HepG2 (cell line): Measurements from ENCODE around the gene SULT2B1. TPM values are rescaled to one million over a fixed set of nuclear protein-coding genes. Genes with fewer than 3 reads are reported as not detected.

ENCODE experiments used
- AGO1 ChIP-seq: fragments of 200-400 bp; formaldehyde crosslinking; IDR thresholded peaks from 2 replicates; pipeline ENCODE4 v1.6.1; 2017; ENCODE audit warnings: mild to moderate bottlenecking, low read depth, low read length, moderate library complexity; ENCODE audit not compliant: poor library complexity, severe bottlenecking
- CHCHD3 ChIP-seq: sonication (generic); formaldehyde crosslinking; IDR thresholded peaks from 2 replicates; pipeline ENCODE4 v1.8.0; 2022; ENCODE audit warnings: mild to moderate bottlenecking, missing genetic modification reagents, moderate library complexity
- DNMT3B ChIP-seq: conservative IDR thresholded peaks from 2 replicates; pipeline ENCODE4 v1.6.1; 2016; ENCODE audit warnings: missing biosample characterization, control low read depth
- DR1 ChIP-seq: sonication (generic); formaldehyde crosslinking; IDR thresholded peaks from 2 replicates; pipeline ENCODE4 v1.8.0; 2021; ENCODE audit warnings: mild to moderate bottlenecking, missing genetic modification reagents, inconsistent platforms
- GATAD1 ChIP-seq: IDR thresholded peaks from 2 replicates; pipeline ENCODE4 v1.6.1; 2016; ENCODE audit warnings: missing genetic modification reagents, missing compliant biosample characterization
- GATAD2A ChIP-seq: IDR thresholded peaks from 2 replicates; pipeline ENCODE4 v1.6.1; 2016
- MBD4 ChIP-seq: IDR thresholded peaks from 2 replicates; pipeline ENCODE4 v1.6.1; 2012; ENCODE audit warnings: low read length, inconsistent platforms, borderline replicate concordance
- MTA1 ChIP-seq: sonication (generic); formaldehyde crosslinking; IDR thresholded peaks from 2 replicates; pipeline ENCODE4 v1.4.0; 2020; ENCODE audit warnings: missing genetic modification reagents, mild to moderate bottlenecking, borderline replicate concordance
- RFX5 ChIP-seq: IDR thresholded peaks from 2 replicates; pipeline ENCODE4 v1.6.1; 2011; ENCODE audit warnings: low read depth, low read length, improper control_type of control experiment
- TFE3 ChIP-seq: IDR thresholded peaks from 2 replicates; pipeline ENCODE4 v1.6.1; 2016
- ZNF441 ChIP-seq: sonication (generic); formaldehyde crosslinking; IDR thresholded peaks from 2 replicates; pipeline ENCODE4 v1.7.0; 2021; ENCODE audit warnings: missing genetic modification reagents, borderline replicate concordance
- ZNF460 ChIP-seq: sonication (generic); formaldehyde crosslinking; IDR thresholded peaks from 2 replicates; pipeline ENCODE4 v1.5.1; 2020; ENCODE audit warnings: missing genetic modification reagents, mild to moderate bottlenecking, borderline replicate concordance
- ZNF496 ChIP-seq: sonication (generic); formaldehyde crosslinking; IDR thresholded peaks from 2 replicates; pipeline ENCODE4 v1.8.1; 2023; ENCODE audit warnings: mild to moderate bottlenecking, moderate library complexity, missing genetic modification reagents; ENCODE audit not compliant: insufficient replicate concordance
- ZNF570 ChIP-seq: sonication (generic); formaldehyde crosslinking; IDR thresholded peaks from 2 replicates; pipeline ENCODE4 v1.4.0; 2020; ENCODE audit warnings: mild to moderate bottlenecking, missing genetic modification reagents, borderline replicate concordance
- polyA plus RNA-seq, 8 experiments: library from polyadenylated mRNA; depleted of rRNA in 3 of 8; stranded (reverse) in 7 of 8; unstranded in 1 of 8; fragments of >200 nt; fragmentation: Illumina TruSeq in 4 of 8; extraction: Trizol in 4 of 8; gene quantifications; 2 replicates each; pipeline versions ENCODE4 v1.2.1 to v1.2.3, GENCODE V29; 2011 to 2016; ENCODE audit warnings: low read depth in 4 of 8, missing spikeins in 1 of 8, mixed read lengths in 1 of 8; ENCODE audit not compliant: insufficient read depth in 1 of 8
- total RNA-seq, 5 experiments: library from RNA; depleted of rRNA; stranded (reverse); fragments of >200 nt; fragmentation: Illumina TruSeq; extraction: Trizol; gene quantifications; 2 replicates each; pipeline ENCODE4 v1.2.3, GENCODE V29; 2016; ENCODE audit warnings: low read depth in 1 of 5
- TF ChIP-seq, protein P1 (sequence below): sonication (generic); formaldehyde crosslinking; IDR thresholded peaks from 2 replicates; pipeline ENCODE4 v1.9.0; 2021; ENCODE audit warnings: mild to moderate bottlenecking, missing genetic modification reagents
- TF ChIP-seq, protein P2 (sequence below): sonication (generic); formaldehyde crosslinking; IDR thresholded peaks from 2 replicates; pipeline ENCODE4 v1.4.0; 2020; ENCODE audit warnings: missing genetic modification reagents, borderline replicate concordance
- TF ChIP-seq, protein P3 (sequence below): sonication (generic); formaldehyde crosslinking; IDR thresholded peaks from 2 replicates; pipeline ENCODE4 v1.5.0; 2020; ENCODE audit warnings: missing genetic modification reagents

The SULT2B1 gene
- total and polyA plus RNA-seq, 2 of the 13 experiments (the other 11 are each of a cell fraction or from before 2014, with no cell fraction given): 0.13 TPM; not detected in 1

- TF ChIP-seq MTA1 (CRISPR knock-in tag) (peak; percentile 82), CHCHD3 (CRISPR knock-in tag) (no peak), DNMT3B (CRISPR knock-in tag) (no peak), MBD4 (no peak), ZNF496 (CRISPR knock-in tag) (no peak), ZNF570 (CRISPR knock-in tag) (no peak), ZNF460 (no peak), RFX5 (no peak; the same call in 1 of the 2 replicates), GATAD2A (peak; percentile 51), DR1 (no peak), ZNF441 (CRISPR knock-in tag) (no peak; the same call in 1 of the 2 replicates), AGO1 (no peak), GATAD1 (CRISPR knock-in tag) (peak; percentile 60; the same call in 1 of the 2 replicates), TFE3 (CRISPR knock-in tag) (peak; percentile 90)
- TF ChIP-seq, protein P1, sequence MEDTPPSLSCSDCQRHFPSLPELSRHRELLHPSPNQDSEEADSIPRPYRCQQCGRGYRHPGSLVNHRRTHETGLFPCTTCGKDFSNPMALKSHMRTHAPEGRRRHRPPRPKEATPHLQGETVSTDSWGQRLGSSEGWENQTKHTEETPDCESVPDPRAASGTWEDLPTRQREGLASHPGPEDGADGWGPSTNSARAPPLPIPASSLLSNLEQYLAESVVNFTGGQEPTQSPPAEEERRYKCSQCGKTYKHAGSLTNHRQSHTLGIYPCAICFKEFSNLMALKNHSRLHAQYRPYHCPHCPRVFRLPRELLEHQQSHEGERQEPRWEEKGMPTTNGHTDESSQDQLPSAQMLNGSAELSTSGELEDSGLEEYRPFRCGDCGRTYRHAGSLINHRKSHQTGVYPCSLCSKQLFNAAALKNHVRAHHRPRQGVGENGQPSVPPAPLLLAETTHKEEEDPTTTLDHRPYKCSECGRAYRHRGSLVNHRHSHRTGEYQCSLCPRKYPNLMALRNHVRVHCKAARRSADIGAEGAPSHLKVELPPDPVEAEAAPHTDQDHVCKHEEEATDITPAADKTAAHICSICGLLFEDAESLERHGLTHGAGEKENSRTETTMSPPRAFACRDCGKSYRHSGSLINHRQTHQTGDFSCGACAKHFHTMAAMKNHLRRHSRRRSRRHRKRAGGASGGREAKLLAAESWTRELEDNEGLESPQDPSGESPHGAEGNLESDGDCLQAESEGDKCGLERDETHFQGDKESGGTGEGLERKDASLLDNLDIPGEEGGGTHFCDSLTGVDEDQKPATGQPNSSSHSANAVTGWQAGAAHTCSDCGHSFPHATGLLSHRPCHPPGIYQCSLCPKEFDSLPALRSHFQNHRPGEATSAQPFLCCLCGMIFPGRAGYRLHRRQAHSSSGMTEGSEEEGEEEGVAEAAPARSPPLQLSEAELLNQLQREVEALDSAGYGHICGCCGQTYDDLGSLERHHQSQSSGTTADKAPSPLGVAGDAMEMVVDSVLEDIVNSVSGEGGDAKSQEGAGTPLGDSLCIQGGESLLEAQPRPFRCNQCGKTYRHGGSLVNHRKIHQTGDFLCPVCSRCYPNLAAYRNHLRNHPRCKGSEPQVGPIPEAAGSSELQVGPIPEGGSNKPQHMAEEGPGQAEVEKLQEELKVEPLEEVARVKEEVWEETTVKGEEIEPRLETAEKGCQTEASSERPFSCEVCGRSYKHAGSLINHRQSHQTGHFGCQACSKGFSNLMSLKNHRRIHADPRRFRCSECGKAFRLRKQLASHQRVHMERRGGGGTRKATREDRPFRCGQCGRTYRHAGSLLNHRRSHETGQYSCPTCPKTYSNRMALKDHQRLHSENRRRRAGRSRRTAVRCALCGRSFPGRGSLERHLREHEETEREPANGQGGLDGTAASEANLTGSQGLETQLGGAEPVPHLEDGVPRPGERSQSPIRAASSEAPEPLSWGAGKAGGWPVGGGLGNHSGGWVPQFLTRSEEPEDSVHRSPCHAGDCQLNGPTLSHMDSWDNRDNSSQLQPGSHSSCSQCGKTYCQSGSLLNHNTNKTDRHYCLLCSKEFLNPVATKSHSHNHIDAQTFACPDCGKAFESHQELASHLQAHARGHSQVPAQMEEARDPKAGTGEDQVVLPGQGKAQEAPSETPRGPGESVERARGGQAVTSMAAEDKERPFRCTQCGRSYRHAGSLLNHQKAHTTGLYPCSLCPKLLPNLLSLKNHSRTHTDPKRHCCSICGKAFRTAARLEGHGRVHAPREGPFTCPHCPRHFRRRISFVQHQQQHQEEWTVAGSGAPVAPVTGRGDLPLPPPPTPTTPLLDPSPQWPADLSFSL: no peak
- TF ChIP-seq, protein P2, sequence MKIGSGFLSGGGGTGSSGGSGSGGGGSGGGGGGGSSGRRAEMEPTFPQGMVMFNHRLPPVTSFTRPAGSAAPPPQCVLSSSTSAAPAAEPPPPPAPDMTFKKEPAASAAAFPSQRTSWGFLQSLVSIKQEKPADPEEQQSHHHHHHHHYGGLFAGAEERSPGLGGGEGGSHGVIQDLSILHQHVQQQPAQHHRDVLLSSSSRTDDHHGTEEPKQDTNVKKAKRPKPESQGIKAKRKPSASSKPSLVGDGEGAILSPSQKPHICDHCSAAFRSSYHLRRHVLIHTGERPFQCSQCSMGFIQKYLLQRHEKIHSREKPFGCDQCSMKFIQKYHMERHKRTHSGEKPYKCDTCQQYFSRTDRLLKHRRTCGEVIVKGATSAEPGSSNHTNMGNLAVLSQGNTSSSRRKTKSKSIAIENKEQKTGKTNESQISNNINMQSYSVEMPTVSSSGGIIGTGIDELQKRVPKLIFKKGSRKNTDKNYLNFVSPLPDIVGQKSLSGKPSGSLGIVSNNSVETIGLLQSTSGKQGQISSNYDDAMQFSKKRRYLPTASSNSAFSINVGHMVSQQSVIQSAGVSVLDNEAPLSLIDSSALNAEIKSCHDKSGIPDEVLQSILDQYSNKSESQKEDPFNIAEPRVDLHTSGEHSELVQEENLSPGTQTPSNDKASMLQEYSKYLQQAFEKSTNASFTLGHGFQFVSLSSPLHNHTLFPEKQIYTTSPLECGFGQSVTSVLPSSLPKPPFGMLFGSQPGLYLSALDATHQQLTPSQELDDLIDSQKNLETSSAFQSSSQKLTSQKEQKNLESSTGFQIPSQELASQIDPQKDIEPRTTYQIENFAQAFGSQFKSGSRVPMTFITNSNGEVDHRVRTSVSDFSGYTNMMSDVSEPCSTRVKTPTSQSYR (CRISPR knock-in tag): peak; percentile 84
- TF ChIP-seq, protein P3, sequence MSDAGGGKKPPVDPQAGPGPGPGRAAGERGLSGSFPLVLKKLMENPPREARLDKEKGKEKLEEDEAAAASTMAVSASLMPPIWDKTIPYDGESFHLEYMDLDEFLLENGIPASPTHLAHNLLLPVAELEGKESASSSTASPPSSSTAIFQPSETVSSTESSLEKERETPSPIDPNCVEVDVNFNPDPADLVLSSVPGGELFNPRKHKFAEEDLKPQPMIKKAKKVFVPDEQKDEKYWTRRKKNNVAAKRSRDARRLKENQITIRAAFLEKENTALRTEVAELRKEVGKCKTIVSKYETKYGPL (CRISPR knock-in tag): no peak
Observed at GRCh38 chr19:48634424-48635262, 82.7 kb downstream of the SULT2B1 start (continued).
